ENCODE results near the gene TRIM54. TPM values are rescaled to one million over a fixed set of nuclear protein-coding genes. Genes with fewer than 3 reads are reported as not detected.

Gene TRIM54
- total RNA-seq, 2 donors from 2014 or later, result 0.86 to 2.2 TPM

DNA sequence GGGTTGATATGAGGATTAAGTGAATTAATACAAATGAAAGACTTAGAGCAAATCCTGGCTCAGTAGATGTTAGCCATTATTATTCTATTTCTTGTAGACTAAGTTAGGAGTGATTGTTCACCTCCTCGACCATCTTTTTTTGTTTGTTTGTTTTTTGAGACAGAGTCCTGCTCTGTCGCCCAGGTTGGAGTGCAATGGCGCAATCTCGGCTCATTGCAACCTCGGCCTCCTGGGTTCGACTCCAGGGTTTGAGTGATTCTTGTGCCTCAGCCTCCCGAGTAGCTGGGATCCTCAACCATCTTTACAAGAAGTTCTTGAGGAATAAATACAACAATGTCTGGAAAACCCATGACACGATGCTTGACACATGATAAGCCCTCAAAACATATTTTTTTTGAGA lies 12.7 kb downstream of the TRIM54 start:
- TF ChIP-seq, protein P1, sequence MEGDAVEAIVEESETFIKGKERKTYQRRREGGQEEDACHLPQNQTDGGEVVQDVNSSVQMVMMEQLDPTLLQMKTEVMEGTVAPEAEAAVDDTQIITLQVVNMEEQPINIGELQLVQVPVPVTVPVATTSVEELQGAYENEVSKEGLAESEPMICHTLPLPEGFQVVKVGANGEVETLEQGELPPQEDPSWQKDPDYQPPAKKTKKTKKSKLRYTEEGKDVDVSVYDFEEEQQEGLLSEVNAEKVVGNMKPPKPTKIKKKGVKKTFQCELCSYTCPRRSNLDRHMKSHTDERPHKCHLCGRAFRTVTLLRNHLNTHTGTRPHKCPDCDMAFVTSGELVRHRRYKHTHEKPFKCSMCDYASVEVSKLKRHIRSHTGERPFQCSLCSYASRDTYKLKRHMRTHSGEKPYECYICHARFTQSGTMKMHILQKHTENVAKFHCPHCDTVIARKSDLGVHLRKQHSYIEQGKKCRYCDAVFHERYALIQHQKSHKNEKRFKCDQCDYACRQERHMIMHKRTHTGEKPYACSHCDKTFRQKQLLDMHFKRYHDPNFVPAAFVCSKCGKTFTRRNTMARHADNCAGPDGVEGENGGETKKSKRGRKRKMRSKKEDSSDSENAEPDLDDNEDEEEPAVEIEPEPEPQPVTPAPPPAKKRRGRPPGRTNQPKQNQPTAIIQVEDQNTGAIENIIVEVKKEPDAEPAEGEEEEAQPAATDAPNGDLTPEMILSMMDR (conservative IDR thresholded peaks at IDR 0.05), result no peak
- DNase-seq, result no peak
- Histone ChIP-seq H3K27ac (ENCODE audit: low read depth, low read length) (no peak overlapping the region), H3K27me3 (ENCODE audit: control insufficient read depth, insufficient read depth, low read length, poor library complexity, severe bottlenecking) (no peaks in the 10 kb centered on the region), H3K36me3 (ENCODE audit: control insufficient read depth, insufficient read depth, low read length) (no peaks in the 10 kb centered on the region), H3K4me1 (ENCODE audit: control insufficient read depth, insufficient read depth, low read length) (peaks cover 7% of the 10 kb centered on the region), H3K9ac (ENCODE audit: extremely low read depth, low read length, poor library complexity, severe bottlenecking) (no peak overlapping the region), H3K9me3 (ENCODE audit: control insufficient read depth, low read length) (no peaks in the 10 kb centered on the region), H3K4me3 (ENCODE audit: low read length) (no peak overlapping the region)
- Mint-ChIP-seq H3K9me3 (no peaks in the 10 kb centered on the region), H3K4me3 (no peak overlapping the region), H3K36me3 (ENCODE audit: low read depth) (no peaks in the 10 kb centered on the region), H3K27ac (no peak overlapping the region), H3K27me3 (ENCODE audit: insufficient read depth) (no peaks in the 10 kb centered on the region), H3K4me1 (peaks cover 18% of the 10 kb centered on the region)
- 93 to 94% methylated on average over 8 of the region's 8 CpGs for WGBS, 2 experiments (ENCODE audit: insufficient coverage in 1 of 2, insufficient read length in 1 of 2)

DNA sequence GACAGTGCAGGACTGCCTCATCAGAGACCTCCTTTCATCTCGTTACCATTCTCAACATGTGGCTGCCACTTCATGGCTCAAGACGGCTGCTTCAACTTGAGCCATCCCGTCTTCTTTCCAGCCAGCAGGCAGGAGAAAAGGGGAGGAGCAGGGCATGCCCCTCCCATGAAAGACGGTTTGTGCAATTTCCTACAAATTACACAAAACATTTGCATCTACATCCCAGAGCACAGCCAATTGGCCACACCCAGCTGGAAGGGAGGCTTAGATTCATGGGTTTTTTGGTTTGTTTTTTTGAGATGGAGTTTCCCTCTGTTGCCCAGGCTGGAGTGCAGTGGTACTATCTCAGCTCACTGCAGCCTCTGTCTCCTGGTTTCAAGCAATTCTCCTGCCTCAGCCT lies 14.3 kb downstream of the TRIM54 start:
- H3K27ac Mint-ChIP-seq, result no peak overlapping the region
- Histone ChIP-seq H3K4me1 (ENCODE audit: control insufficient read depth, insufficient read depth, low read length) (peaks cover 7% of the 10 kb centered on the region), H3K27ac (ENCODE audit: low read depth, low read length) (no peak overlapping the region), H3K9ac (ENCODE audit: extremely low read depth, low read length, poor library complexity, severe bottlenecking) (no peak overlapping the region), H3K36me3 (ENCODE audit: control insufficient read depth, insufficient read depth, low read length) (no peaks in the 10 kb centered on the region), H3K4me3 (ENCODE audit: low read length) (no peak overlapping the region), H3K27me3 (ENCODE audit: control insufficient read depth, insufficient read depth, low read length, poor library complexity, severe bottlenecking) (no peaks in the 10 kb centered on the region), H3K9me3 (ENCODE audit: control insufficient read depth, low read length) (no peaks in the 10 kb centered on the region)
- H3K4me3 Mint-ChIP-seq, result no peak overlapping the region
- H3K4me1 Mint-ChIP-seq, result peaks cover 18% of the 10 kb centered on the region
- TF ChIP-seq, protein P1 (conservative IDR thresholded peaks at IDR 0.05), result no peak
- no peaks in the 10 kb centered on the region for H3K27me3 Mint-ChIP-seq (ENCODE audit: insufficient read depth)
- no peaks in the 10 kb centered on the region for H3K9me3 Mint-ChIP-seq
- WGBS, 2 experiments (ENCODE audit: insufficient coverage in 1 of 2, insufficient read length in 1 of 2), result 80 to 84% methylated on average over 1 to 3 of the region's 4 CpGs
- H3K36me3 Mint-ChIP-seq (ENCODE audit: low read depth), result no peaks in the 10 kb centered on the region
- no peak for DNase-seq

DNA sequence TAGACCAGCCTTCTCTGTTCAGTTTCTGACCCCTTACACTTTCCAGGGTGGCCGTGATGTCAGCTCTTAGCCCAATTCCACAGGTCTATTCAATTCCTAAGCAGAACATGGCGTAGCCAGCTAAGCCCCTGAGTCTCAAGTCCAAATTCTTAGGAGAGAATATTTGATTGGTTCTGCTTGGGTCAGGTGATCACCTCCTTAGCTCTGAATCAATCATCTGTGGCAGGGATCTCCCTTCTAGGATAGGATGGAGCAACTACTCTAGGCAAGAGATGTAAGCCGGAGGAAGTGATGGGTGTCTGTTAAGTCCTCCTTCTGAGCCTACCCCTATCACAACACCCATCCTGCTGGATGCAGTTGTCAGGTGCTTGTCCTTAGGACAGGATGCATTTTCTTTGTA lies 15.0 kb downstream of the TRIM54 start:
- WGBS, 2 experiments (ENCODE audit: insufficient coverage in 1 of 2, insufficient read length in 1 of 2), result 86 to 98% methylated on average over 1 to 3 of the region's 3 CpGs
- no peak for DNase-seq
- no peak overlapping the region for H3K27ac Mint-ChIP-seq
- H3K9ac ChIP-seq (ENCODE audit: extremely low read depth, low read length, poor library complexity, severe bottlenecking), result no peak overlapping the region
- H3K4me3 Mint-ChIP-seq, result no peak overlapping the region
- H3K27me3 Mint-ChIP-seq (ENCODE audit: insufficient read depth), result no peaks in the 10 kb centered on the region
- no peaks in the 10 kb centered on the region for H3K9me3 Mint-ChIP-seq
- H3K36me3 ChIP-seq (ENCODE audit: control insufficient read depth, insufficient read depth, low read length), result no peaks in the 10 kb centered on the region
- H3K27me3 ChIP-seq (ENCODE audit: control insufficient read depth, insufficient read depth, low read length, poor library complexity, severe bottlenecking), result no peaks in the 10 kb centered on the region
- H3K4me1 ChIP-seq (ENCODE audit: control insufficient read depth, insufficient read depth, low read length), result peaks cover 3% of the 10 kb centered on the region
- peaks cover 11% of the 10 kb centered on the region for H3K4me1 Mint-ChIP-seq
- no peaks in the 10 kb centered on the region for H3K9me3 ChIP-seq (ENCODE audit: control insufficient read depth, low read length)
- TF ChIP-seq, protein P1 (conservative IDR thresholded peaks at IDR 0.05), result no peak
- no peak overlapping the region for H3K27ac ChIP-seq (ENCODE audit: low read depth, low read length)
- H3K36me3 Mint-ChIP-seq (ENCODE audit: low read depth), result no peaks in the 10 kb centered on the region
- H3K4me3 ChIP-seq (ENCODE audit: low read length), result no peak overlapping the region
